H1 (cell line): ENCODE results near the gene NPHP4. TPM values are rescaled to one million over a fixed set of nuclear protein-coding genes. Genes with fewer than 3 reads are reported as not detected.

Experiments
- CTCF ChIA-PET: fragments of 300-600 bp; sonication (Branson Sonifier 250); formaldehyde crosslinking; loops from one replicate; lab custom pipeline; 2021; ENCODE audit not compliant: partially characterized antibody; lab: Charles Lee
- POLR2A ChIA-PET: fragments of 300-600 bp; sonication (Branson Sonifier 250); formaldehyde crosslinking; loops from one replicate; lab custom pipeline; 2021; ENCODE audit warnings: inconsistent platforms; ENCODE audit not compliant: partially characterized antibody; lab: Charles Lee
- DNase-seq, 2 experiments: peaks; one replicate each; pipeline versions ENCODE4 v3.0.0 to v3.0.0-alpha.2; 2010 to 2022; ENCODE audit warnings: low spot score in 2 of 2, low read depth in 1 of 2, mixed read lengths in 1 of 2
- FAIRE-seq: peaks from 2 replicates; lab custom pipeline; 2011; peaks lifted over from hg19 to GRCh38; lab: Jason Lieb, UNC
- H2AFZ ChIP-seq: 2 replicates; pipeline ENCODE4 v1.8.1; 2012; ENCODE audit warnings: low read length, inconsistent platforms
- H2AK5ac ChIP-seq: 2 replicates; pipeline ENCODE4 v1.6.1; 2013; ENCODE audit warnings: low read depth, low read length
- H2BK120ac ChIP-seq: replicated peaks from 2 replicates; pipeline ENCODE3; 2013; ENCODE audit warnings: low read depth, low read length, inconsistent platforms
- H2BK12ac ChIP-seq: 2 replicates; pipeline ENCODE4 v1.6.1; 2013; ENCODE audit warnings: low read depth, low read length
- H2BK15ac ChIP-seq: 2 replicates; pipeline ENCODE4 v1.6.1; 2013; ENCODE audit warnings: low read length
- H2BK20ac ChIP-seq: 2 replicates; pipeline ENCODE4 v1.6.1; 2013; ENCODE audit warnings: low read length
- H2BK5ac ChIP-seq: 2 replicates; pipeline ENCODE4 v1.6.1; 2013; ENCODE audit warnings: low read depth, low read length
- H3K14ac ChIP-seq: 2 replicates; pipeline ENCODE4 v1.6.1; 2013; ENCODE audit warnings: inconsistent platforms; ENCODE audit not compliant: insufficient read length
- H3K18ac ChIP-seq: 2 replicates; pipeline ENCODE4 v1.6.1; 2013; ENCODE audit warnings: low read length; ENCODE audit errors: extremely low read depth
- H3K23ac ChIP-seq: 2 replicates; pipeline ENCODE4 v1.6.1; 2013; ENCODE audit warnings: inconsistent platforms; ENCODE audit not compliant: insufficient read length
- H3K23me2 ChIP-seq: 2 replicates; pipeline ENCODE4 v1.6.1; 2013; ENCODE audit warnings: low read depth, low read length
- H3K27ac ChIP-seq: 2 replicates; pipeline ENCODE4 v1.6.1; 2011; ENCODE audit warnings: low read depth, low read length, inconsistent platforms
- H3K27me3 ChIP-seq, 4 experiments: replicated peaks in 1 of 4; 1 replicate in 1 of 4; 2 replicates in 3 of 4; pipeline versions ENCODE4 v1.6.1 to v1.8.1; 2011 to 2013; ENCODE audit warnings: low read length in 3 of 4, mild to moderate bottlenecking in 3 of 4, inconsistent platforms in 2 of 4, mixed read lengths in 2 of 4, moderate library complexity in 1 of 4; ENCODE audit not compliant: control insufficient read depth in 3 of 4, insufficient read depth in 3 of 4; ENCODE audit errors: extremely low read depth in 1 of 4
- H3K36me3 ChIP-seq, 4 experiments: 2 replicates each; pipeline versions ENCODE4 v1.6.1 to v1.8.1; 2011 to 2013; ENCODE audit warnings: mild to moderate bottlenecking in 4 of 4, low read length in 3 of 4, moderate library complexity in 2 of 4, control low read depth in 1 of 4, inconsistent platforms in 1 of 4; ENCODE audit not compliant: insufficient read depth in 4 of 4, control insufficient read depth in 2 of 4
- H3K4ac ChIP-seq: replicated peaks from 2 replicates; pipeline ENCODE3; 2013; ENCODE audit warnings: low read length, low read depth, mixed read lengths, inconsistent platforms; ENCODE audit not compliant: insufficient read length
- H3K4me1 ChIP-seq, 4 experiments: replicated peaks in 1 of 4; 1 replicate in 1 of 4; 2 replicates in 3 of 4; pipeline versions ENCODE4 v1.6.1 to v1.8.1; 2011 to 2013; ENCODE audit warnings: low read length in 3 of 4, inconsistent platforms in 2 of 4, mixed read lengths in 1 of 4; ENCODE audit not compliant: insufficient read depth in 4 of 4, control insufficient read depth in 3 of 4
- H3K4me2 ChIP-seq, 2 experiments: 2 replicates each; pipeline versions ENCODE4 v1.6.1 to v1.8.1; 2011 to 2013; ENCODE audit warnings: low read depth in 2 of 2, low read length in 2 of 2, control low read depth in 1 of 2, inconsistent platforms in 1 of 2, mild to moderate bottlenecking in 1 of 2; ENCODE audit not compliant: insufficient read depth in 1 of 2
- H3K4me3 ChIP-seq, 4 experiments: fragments of 200-600, 300-600 bp in 1 of 4; sonication (generic), shearing (Covaris generic), sonication (Bioruptor Twin) in 1 of 4; 2 replicates each; pipeline versions ENCODE4 v1.5.1 to v1.8.1; 2011 to 2016; ENCODE audit warnings: low read length in 4 of 4, low read depth in 3 of 4, control low read depth in 2 of 4, inconsistent platforms in 2 of 4, mild to moderate bottlenecking in 2 of 4, mixed read lengths in 1 of 4, moderate library complexity in 1 of 4; ENCODE audit not compliant: insufficient read depth in 2 of 4; ENCODE audit errors: extremely low read depth in 1 of 4
- H3K56ac ChIP-seq: replicated peaks from 2 replicates; pipeline ENCODE3; 2013; ENCODE audit warnings: low read depth, mild to moderate bottlenecking, mixed read lengths, low read length, inconsistent platforms; ENCODE audit not compliant: insufficient read length
- H3K79me1 ChIP-seq: 2 replicates; pipeline ENCODE4 v1.6.1; 2013; ENCODE audit warnings: low read depth, low read length, control low read depth
- H3K79me2 ChIP-seq, 2 experiments: 2 replicates each; pipeline versions ENCODE4 v1.6.1 to v1.8.1; 2012 to 2013; ENCODE audit warnings: low read length in 2 of 2, mild to moderate bottlenecking in 2 of 2, inconsistent platforms in 1 of 2; ENCODE audit not compliant: insufficient read depth in 2 of 2, control insufficient read depth in 1 of 2
- H3K9ac ChIP-seq, 4 experiments: replicated peaks in 1 of 4; 1 replicate in 1 of 4; 2 replicates in 3 of 4; pipeline versions ENCODE4 v1.6.1 to v1.8.1; 2011 to 2013; ENCODE audit warnings: low read depth in 3 of 4, low read length in 3 of 4, control low read depth in 2 of 4, mild to moderate bottlenecking in 2 of 4, moderate library complexity in 2 of 4, inconsistent platforms in 1 of 4; ENCODE audit errors: extremely low read depth in 1 of 4
- H3K9me3 ChIP-seq, 2 experiments: 2 replicates each; pipeline versions ENCODE4 v1.6.1 to v1.8.1; 2012 to 2013; ENCODE audit warnings: mild to moderate bottlenecking in 2 of 2, moderate library complexity in 2 of 2, control low read depth in 1 of 2, inconsistent platforms in 1 of 2, low read depth in 1 of 2, low read length in 1 of 2, mixed read lengths in 1 of 2; ENCODE audit not compliant: insufficient read depth in 2 of 2
- H4K20me1 ChIP-seq, 2 experiments: replicated peaks in 1 of 2; 2 replicates each; pipeline versions ENCODE3 to v1.8.1; 2011 to 2013; ENCODE audit warnings: inconsistent platforms in 2 of 2, low read length in 2 of 2, mild to moderate bottlenecking in 1 of 2; ENCODE audit not compliant: insufficient read depth in 2 of 2, control insufficient read depth in 1 of 2
- H4K5ac ChIP-seq: 2 replicates; pipeline ENCODE4 v1.6.1; 2013; ENCODE audit warnings: low read length, low read depth, mixed read lengths, inconsistent platforms; ENCODE audit not compliant: insufficient read length
- H4K8ac ChIP-seq: 2 replicates; pipeline ENCODE4 v1.8.0; 2013; ENCODE audit warnings: mild to moderate bottlenecking, moderate library complexity, low read length, inconsistent platforms; ENCODE audit not compliant: insufficient read depth; ENCODE audit errors: extremely low read depth
- H4K91ac ChIP-seq: replicated peaks from 2 replicates; pipeline ENCODE3; 2013; ENCODE audit warnings: low read length, mixed read lengths, inconsistent platforms; ENCODE audit not compliant: insufficient read length
- BRCA1 ChIP-seq: IDR thresholded peaks from 2 replicates; pipeline ENCODE4 v1.6.1; 2012; ENCODE audit warnings: low read depth, low read length, improper control_type of control experiment
- CHD2 ChIP-seq: IDR thresholded peaks from 2 replicates; pipeline ENCODE4 v1.6.1; 2012; ENCODE audit warnings: low read length, improper control_type of control experiment
- CREB1 ChIP-seq: IDR thresholded peaks from 2 replicates; pipeline ENCODE4 v1.6.1; 2012; ENCODE audit warnings: inconsistent platforms
- SP2 ChIP-seq: IDR thresholded peaks from 2 replicates; pipeline ENCODE4 v1.6.1; 2012; ENCODE audit warnings: mild to moderate bottlenecking, low read length, inconsistent platforms
- SRF ChIP-seq: IDR thresholded peaks from 2 replicates; pipeline ENCODE4 v1.6.1; 2011; ENCODE audit warnings: mild to moderate bottlenecking, low read depth, low read length, moderate library complexity
- TAF7 ChIP-seq: optimal IDR thresholded peaks from 2 replicates; pipeline ENCODE3; 2011; ENCODE audit warnings: low read depth, mild to moderate bottlenecking, inconsistent platforms, low read length, moderate library complexity, borderline replicate concordance
- ZNF274 ChIP-seq: IDR thresholded peaks from 2 replicates; pipeline ENCODE4 v1.7.0; 2012; ENCODE audit warnings: low read length, borderline replicate concordance; ENCODE audit errors: extremely low read depth
- WGBS, 2 experiments: shearing (Covaris generic) in 1 of 2; methylation state at CpG; one replicate each; pipeline versions ENCODE4 v1.1.6 to v1.1.7; 2013 to 2015; ENCODE audit warnings: low lambda C conversion rate in 2 of 2, mixed read lengths in 2 of 2, inconsistent platforms in 1 of 2, low coverage in 1 of 2, missing lambda C conversion rate in 1 of 2; ENCODE audit not compliant: insufficient replicate concordance in 2 of 2, insufficient coverage in 1 of 2, insufficient read length in 1 of 2; ENCODE audit errors: extremely low coverage in 1 of 2, missing lambda C conversion rate in 1 of 2; 5-methylcytosine and 5-hydroxymethylcytosine counted together
- polyA plus RNA-seq, 7 experiments: library from polyadenylated mRNA; depleted of rRNA in 3 of 7; stranded (reverse) in 5 of 7; unstranded in 2 of 7; fragments of >200 nt in 5 of 7; fragments of 200-250 nt in 2 of 7; gene quantifications; 1 replicate in 5 of 7; 2 replicates in 1 of 7; 4 replicates in 1 of 7; pipeline versions ENCODE4 v1.2.1 to v1.2.3, GENCODE V29; 2011 to 2013; ENCODE audit warnings: missing spikeins in 2 of 7, mixed read lengths in 2 of 7
- total RNA-seq: library from RNA; stranded (reverse); fragmentation: NEBNext Ultra II Directional; extraction: Animal tissue kit (Norgen Biotek cat#: 25700); gene quantifications from 2 replicates; pipeline ENCODE4 v1.2.1, GENCODE V29; 2021

The NPHP4 gene
- total and polyA plus RNA-seq, 2 of the 8 experiments (the other 6 are each of a cell fraction or from before 2014, with no cell fraction given): 5.8 to 14.0 TPM

GRCh38 chr1:5936621-5937372 lies 55.4 kb downstream of the NPHP4 start:
- no peak overlapping the region for H4K91ac ChIP-seq
- H3K9me3 ChIP-seq: peaks cover 0 to 10% of the 10 kb centered on the region in 2 experiments; a peak in 1 of 4 replicates
- CTCF ChIA-PET: interaction anchor here (0.8 to 2.0 kb wide), 3 partner anchors 21 to 98 kb away, joined by 3 to 4 read pairs (median 3); no protein-coding TSS in a partner anchor
- H2BK12ac ChIP-seq: no peak overlapping the region
- H3K4me3 ChIP-seq: no peak overlapping the region
- no peak overlapping the region for H2AFZ ChIP-seq
- DNase-seq (peak in 1 of 2 experiments; percentile 24), FAIRE-seq (no peak)
- no peak overlapping the region for H2AK5ac ChIP-seq
- 90% methylated on average over 11 of the region's 13 CpGs; no CpG with 5 or more reads in 1 of the 2 experiments for WGBS, 2 experiments
- H4K5ac ChIP-seq: no peak overlapping the region
- no peak overlapping the region for H3K27ac ChIP-seq
- no peaks in the 10 kb centered on the region for H3K79me2 ChIP-seq
- H3K4me2 ChIP-seq: no peak overlapping the region
- H3K4ac ChIP-seq: no peak overlapping the region
- H4K20me1 ChIP-seq: no peaks in the 10 kb centered on the region
- H2BK5ac ChIP-seq: no peak overlapping the region
- no peak overlapping the region for H2BK15ac ChIP-seq
- H3K18ac ChIP-seq: no peak overlapping the region
- H3K56ac ChIP-seq: no peak overlapping the region
- H2BK120ac ChIP-seq: no peak overlapping the region
- no peak overlapping the region for H3K23ac ChIP-seq
- no peaks in the 10 kb centered on the region for H3K27me3 ChIP-seq
- H3K23me2 ChIP-seq: no peaks in the 10 kb centered on the region
- H3K9ac ChIP-seq: no peak overlapping the region
- H3K14ac ChIP-seq: no peak overlapping the region
- POLR2A ChIA-PET: no interaction called here
- no peaks in the 10 kb centered on the region for H3K79me1 ChIP-seq
- no peak overlapping the region for H2BK20ac ChIP-seq
- H3K36me3 ChIP-seq: peaks cover 0 to 9% (median 2%) of the 10 kb centered on the region in 4 experiments; a peak in 5 of 8 replicates
- H4K8ac ChIP-seq: no peak overlapping the region
- H3K4me1 ChIP-seq: peaks cover 0 to 13% (median 3%) of the 10 kb centered on the region in 4 experiments; a peak in 3 of 7 replicates
- TF ChIP-seq ZNF274 (no peak), CHD2 (no peak), BRCA1 (no peak), CREB1 (no peak), TAF7 (no peak), SRF (no peak), SP2 (no peak)
